GM18873 (cell line): ENCODE results near the gene TACO1.

Source experiments
- ATAC-seq: cut with Tn5 transposase; IDR thresholded peaks from one replicate; pipeline ENCODE4 v1.9.1; 2021; ENCODE audit warnings: mild to moderate bottlenecking, moderate library complexity, moderate number of reproducible peaks; ENCODE audit not compliant: unreplicated experiment, low FRiP score

Gene TACO1

DNA sequence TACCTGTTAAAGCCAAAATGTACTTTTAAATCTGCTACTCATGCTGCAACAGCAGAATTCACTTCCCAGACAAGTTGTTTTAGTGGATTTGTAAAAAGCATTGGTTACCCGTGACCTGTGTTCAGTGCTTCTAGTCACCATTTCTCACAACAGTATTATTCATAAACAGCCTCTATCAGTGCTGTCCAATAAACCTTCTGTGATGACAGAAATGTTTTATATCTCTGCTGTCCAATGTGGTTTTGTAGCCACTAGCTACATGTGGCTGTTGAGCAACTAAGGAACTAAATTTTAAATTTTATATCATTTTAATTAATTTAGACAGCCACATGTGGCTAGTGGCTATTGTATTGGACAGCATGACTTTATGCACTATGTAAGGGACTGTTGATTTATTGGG, 34.1 kb downstream of the TACO1 start:
- ATAC-seq: no peak

DNA sequence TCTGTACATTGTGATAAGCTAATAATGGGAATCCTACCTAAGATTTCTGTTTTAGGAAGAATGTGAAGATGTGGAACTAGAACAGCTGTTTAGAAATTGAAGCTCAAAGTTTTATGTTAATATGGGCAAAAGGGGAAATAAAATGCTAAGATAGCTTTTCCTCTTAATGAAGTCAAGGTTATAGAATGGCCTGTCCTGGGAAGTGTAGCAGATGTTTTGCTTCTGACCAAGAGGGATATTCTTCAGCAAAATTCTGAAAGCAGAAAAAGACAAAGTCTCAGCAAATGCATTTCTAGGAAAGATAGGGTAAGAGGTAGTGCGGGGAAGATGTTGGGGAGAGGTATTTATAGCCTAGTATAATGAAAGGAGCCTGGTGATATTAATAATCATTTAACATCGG, 34.6 kb downstream of the TACO1 start:
- no peak for ATAC-seq

DNA sequence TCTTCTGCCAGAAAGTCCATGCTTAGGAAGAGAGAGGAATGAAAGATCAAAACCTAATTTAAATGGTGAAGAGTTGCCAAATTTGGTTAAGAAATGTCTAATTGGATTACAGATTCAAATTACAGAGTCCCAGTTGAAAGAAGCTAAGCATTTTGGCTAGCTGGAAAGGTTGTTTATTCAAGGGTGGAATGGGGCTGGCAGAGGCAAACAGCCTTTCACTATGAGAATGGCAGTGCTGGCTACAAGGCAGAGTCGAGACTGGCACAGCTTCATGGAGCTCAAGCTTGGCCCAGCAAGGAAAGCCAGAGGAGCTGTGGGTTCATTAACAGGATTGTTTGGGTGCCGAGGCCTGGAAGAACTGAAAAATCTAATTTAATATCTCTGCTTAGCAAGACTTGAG, 35.1 kb downstream of the TACO1 start:
- no peak for ATAC-seq

DNA sequence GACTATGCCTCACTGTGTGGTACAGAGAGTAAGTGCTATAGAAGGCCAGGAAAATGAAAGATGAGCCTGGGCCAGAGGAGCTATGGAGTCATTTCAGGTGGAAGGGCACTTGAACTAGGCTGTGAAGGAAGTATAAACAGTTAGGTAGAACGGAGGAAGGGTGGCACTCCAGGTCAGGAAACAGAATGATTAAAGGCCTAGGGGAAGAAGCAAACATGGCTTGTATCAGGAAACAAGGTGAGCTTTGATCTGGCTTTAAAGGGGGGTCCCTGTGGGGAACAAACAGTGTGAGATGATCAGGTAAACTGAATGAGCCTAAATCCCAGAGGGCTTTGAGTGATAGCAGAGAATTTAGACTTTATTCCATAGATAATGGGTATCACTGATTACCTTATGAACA, 38.4 kb downstream of the TACO1 start:
- no peak for ATAC-seq

DNA sequence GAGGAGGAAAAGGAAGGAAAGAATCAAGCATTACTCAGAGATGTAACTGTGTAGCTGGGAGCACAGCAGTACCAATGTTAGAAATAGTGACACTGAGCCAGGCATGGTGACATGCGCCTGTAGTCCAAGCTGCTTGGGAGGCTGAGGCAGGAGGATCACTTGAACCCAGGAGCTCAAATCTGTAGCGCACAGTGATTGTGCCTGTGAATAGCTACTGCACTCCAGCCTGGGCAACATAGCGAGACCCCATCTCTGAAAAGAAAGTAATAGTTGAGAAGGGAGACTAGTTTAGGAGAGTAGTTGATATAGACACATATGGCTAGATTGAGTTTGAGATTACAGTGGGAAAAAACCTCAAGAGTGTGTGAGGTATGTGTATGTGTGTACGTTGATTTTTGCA, 39.3 kb downstream of the TACO1 start:
- ATAC-seq: no peak

DNA sequence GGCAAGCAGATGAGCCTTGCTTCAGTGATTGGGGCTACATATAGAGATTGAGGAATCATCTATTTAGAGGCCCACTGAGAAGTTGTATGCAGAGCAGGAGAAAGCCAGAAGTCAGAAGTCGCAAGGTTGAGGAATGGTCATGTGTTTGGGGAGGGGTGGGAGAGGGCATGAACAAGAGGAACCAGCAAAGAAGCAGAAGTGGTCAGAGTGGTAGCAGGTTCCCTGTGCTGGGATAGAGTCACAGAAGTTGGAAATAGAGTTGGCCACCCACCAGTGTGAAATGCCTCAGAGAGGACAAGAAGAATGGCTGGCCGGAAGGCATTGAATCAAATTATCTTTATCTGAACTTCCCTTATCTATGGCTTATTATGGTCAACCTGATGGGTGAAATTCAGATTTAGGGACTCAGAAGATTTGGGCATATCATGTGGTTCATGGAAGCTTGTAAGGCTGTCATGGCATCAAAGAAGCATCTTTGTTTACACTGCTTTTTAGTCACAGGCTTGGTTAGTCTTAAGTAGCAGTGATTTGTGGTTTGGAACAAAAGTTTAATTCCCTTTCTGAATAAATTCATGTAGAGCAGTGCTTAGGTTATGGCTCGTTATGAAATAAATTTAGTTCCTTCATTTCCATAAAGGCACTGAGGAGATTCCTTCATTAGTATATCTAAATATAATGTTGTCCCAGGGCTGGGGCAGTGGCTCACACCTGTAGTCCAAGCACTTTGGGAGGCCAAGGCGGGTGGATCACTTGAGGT, 41.2 kb downstream of the TACO1 start:
- ATAC-seq: no peak

DNA sequence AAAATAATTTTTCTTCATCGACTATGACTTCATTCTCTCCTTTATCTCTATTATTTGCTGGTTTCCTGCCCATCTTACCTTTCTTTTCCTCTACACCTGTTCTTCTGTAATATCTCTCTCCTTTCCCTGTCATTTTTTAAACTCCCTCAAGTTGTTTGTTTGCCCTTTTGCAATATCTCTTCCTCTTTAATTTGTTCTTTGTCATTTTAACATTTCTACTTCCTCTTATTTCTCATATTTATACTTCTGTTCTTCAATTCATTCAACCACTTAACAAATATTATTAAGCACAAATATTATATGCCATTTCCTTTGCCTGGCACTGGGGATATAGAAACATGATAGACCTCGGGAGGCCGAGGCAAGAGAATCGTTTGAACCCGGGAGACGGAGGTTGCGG, 44.2 kb downstream of the TACO1 start:
- ATAC-seq: no peak

DNA sequence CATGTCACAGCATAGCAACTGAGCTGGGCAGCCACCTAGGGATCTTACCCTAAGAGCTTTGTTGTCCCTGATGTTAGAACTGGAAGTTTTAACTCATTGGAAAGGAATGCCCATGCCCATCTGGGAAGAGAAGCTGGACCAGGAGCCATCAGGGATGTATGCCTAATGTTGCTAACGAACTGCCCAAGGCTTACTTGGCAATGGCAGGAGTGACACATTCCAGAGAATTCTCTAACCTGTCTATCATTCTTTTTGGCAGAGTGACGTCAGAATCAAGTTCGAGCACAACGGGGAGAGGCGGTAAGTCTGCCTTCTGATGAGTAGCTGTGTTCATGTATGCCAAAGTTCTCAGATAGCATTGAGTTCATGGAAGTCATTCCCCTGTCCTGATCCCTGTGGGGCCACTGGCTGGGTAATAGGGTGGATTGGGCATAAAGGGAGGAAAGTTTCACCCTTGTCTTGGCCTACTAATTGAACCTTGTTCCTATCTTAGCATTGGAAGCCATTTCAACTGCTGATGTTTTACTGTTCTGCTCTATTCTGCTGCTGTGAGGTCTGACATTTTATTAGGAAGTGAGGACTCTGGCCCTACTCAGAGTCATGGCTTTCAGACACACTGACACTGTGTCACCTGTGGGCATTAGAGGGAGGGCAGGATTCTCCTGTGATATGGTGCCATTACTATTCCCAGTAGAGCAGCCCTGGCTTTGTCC, 45.2 kb downstream of the TACO1 start:
- no peak for ATAC-seq

DNA sequence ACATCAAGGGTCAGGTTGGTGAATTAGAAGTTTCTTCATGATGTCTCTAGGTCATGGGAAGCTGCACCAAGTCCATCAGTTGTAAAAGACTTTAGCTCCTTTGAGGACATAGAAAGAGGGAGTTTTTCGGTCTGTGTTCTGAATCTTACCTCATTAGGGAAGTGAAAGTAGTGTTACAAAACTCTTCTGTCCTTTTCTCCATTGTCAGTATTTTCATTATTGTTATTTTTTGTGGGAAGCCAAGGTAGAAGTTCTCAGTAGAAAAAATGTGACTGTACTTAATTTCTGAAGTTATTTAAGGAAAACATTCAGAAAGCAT, 45.8 kb downstream of the TACO1 start:
- no peak for ATAC-seq

DNA sequence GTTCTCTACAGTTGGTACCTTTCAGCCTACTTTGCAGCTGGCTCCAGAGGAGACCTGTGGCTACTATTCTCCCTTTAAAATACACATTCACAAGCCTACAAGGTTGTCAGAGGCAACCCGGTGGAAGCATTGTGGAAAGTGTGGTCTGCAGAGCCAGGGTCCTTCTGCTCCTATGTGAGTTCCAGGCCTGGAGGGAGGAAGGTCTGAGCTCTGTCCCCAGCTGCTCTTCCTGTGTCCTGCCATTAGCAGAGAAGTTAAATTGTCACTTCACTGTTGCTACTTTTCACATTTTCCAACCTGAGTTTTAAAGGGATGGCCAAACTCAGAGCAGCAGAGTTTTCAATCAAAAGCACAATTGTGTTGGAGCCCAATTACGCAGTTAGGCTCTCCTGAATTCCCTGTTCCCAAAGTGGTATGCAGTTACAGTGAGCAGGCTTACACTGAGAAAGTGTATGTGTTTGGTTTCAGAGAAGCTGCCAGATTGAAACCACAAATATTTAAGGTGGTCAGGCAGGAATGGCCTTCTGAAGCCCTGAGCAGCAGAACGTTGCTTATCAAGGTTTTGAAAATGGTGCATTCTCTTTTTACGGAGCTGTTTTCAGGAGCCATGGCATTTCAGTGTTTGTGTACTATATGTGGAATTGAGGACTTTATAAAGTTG, 46.5 kb downstream of the TACO1 start:
- ATAC-seq: no peak

DNA sequence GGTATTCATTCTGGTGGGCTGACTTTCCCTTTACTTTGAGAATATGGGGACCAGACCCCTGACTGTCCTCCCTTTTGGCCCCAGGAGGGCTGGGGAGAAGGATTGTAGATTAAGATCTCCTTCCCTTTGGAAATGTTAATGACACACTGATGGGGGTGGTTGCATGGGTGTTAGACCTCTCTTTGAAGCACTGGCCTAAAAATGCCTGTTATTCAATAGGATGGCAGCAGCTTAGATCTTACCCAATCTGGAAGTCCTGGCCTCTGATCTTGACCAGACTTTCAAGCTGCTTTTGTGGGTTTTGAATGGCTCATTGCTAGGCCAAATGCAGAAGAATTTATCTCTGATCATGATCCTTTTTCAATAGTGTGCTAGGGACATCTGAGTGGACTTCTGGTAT, 47.2 kb downstream of the TACO1 start:
- no peak for ATAC-seq

DNA sequence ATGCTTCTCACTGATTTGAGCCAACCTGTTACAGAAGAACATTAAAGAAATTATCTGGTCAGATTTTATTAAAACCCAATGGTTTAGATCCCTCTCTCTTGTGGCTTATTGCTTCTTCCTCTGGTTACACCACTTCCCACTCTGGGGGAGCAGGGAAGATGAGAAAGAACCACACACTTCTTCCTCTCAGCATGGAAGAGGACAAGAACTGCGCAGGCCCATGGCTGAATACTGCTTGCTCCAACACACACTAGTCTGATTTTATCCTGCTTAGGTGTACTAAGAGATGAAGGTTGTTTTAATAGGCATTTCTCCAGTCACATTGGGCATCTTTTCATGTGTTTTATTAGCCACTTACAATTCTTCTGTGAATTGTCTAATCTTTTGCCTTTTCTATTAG, 49.1 kb downstream of the TACO1 start:
- ATAC-seq: no peak

DNA sequence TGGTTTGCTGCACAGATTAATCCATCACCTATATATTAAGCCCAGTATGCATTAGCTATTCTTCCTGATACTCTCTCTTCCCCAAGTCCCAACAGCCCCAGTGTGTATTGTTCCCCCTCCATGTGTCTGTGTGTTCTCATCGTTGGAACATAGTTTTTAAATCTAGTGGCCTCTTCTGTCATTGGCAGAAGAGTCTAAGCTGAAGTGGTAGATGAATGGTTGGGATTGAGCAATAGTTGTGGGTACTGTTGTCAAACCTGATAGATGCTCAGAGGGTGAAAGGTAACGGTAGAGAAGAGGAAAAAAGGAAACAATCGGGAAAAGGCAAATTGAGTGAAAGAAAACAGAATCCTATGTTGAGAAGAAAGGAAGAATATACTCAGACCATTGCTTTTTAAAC, 51.4 kb downstream of the TACO1 start:
- no peak for ATAC-seq

DNA sequence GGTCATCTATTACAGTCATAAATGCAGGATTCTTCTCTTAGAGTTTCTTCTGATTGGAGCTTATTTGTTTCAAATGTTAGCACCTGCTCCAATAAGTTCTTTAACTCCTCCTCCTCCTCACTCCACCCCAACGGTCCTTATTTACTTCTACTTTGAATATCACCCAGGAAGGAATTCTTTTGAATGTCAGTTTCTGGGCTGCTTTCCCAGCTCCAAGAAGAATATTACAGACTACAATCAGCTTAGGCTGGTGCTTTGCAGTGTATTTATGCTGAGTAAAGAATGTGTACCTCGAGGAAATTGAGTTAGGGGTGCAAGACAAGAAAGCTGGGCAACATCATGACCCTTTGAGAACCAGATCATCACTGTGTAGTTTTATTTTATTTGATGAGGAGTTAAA, 52.4 kb downstream of the TACO1 start:
- no peak for ATAC-seq

DNA sequence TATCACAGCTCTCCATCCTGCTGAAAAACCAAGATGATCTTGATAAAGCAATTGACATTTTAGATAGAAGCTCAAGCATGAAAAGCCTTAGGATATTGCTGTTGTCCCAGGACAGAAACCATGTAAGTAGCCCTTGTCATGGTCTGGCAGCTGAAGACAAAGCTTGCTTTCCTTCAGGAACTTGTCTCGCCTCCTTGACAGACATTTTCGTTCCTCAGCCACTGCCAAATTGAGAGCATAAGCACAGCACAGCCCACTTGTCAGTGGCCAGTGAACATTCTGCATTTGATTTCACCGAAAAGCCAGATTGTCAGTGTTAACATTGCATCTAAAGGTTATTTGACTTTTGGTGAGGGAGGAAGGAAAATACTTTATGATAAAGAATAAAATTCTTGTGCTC, 57.1 kb downstream of the TACO1 start:
- ATAC-seq: no peak
